Mesenchymal stem cell (in vitro differentiated cells and primary cell): ENCODE measurements around the gene SEZ6L.

ENCODE experiments used
- DNase-seq: peaks from one replicate; pipeline ENCODE4 v3.0.0-alpha.2; 2013
- H2AFZ ChIP-seq: one replicate; pipeline ENCODE4 v1.6.1; 2013; ENCODE audit warnings: low read depth, mild to moderate bottlenecking, control low read depth, inconsistent platforms, low read length, moderate library complexity
- H2AK5ac ChIP-seq: 2 replicates; pipeline ENCODE4 v1.6.1; 2013; ENCODE audit warnings: low read length, moderate library complexity, mild to moderate bottlenecking, inconsistent platforms; ENCODE audit not compliant: severe bottlenecking
- H2BK120ac ChIP-seq: one replicate; pipeline ENCODE4 v1.6.1; 2013; ENCODE audit warnings: low read depth, mild to moderate bottlenecking, inconsistent platforms, low read length, moderate library complexity
- H2BK12ac ChIP-seq, 2 experiments: one replicate each; pipeline ENCODE4 v1.6.1; 2013; ENCODE audit warnings: inconsistent platforms in 2 of 2, low read length in 2 of 2, mild to moderate bottlenecking in 2 of 2, moderate library complexity in 2 of 2, control low read depth in 1 of 2
- H2BK15ac ChIP-seq: one replicate; pipeline ENCODE4 v1.6.1; 2013; ENCODE audit warnings: mild to moderate bottlenecking, low read depth, inconsistent platforms; ENCODE audit not compliant: poor library complexity, severe bottlenecking
- H2BK5ac ChIP-seq: 2 replicates; pipeline ENCODE4 v1.6.1; 2013; ENCODE audit warnings: low read depth, mild to moderate bottlenecking, low read length, control low read depth, inconsistent platforms; ENCODE audit not compliant: poor library complexity, severe bottlenecking
- H3K14ac ChIP-seq, 2 experiments: one replicate each; pipeline ENCODE4 v1.6.1; 2013; ENCODE audit warnings: inconsistent platforms in 2 of 2, low read length in 2 of 2, control low read depth in 1 of 2, mild to moderate bottlenecking in 1 of 2, moderate library complexity in 1 of 2
- H3K18ac ChIP-seq, 2 experiments: one replicate each; pipeline ENCODE4 v1.6.1; 2013; ENCODE audit warnings: inconsistent platforms in 2 of 2, low read length in 2 of 2, control low read depth in 1 of 2, low read depth in 1 of 2, mild to moderate bottlenecking in 1 of 2
- H3K23ac ChIP-seq, 2 experiments: one replicate each; pipeline ENCODE4 v1.6.1; 2013; ENCODE audit warnings: inconsistent platforms in 2 of 2, low read length in 2 of 2, mild to moderate bottlenecking in 2 of 2, moderate library complexity in 2 of 2, control low read depth in 1 of 2
- H3K27ac ChIP-seq: 2 replicates; pipeline ENCODE4 v1.5.1; 2013; ENCODE audit warnings: mild to moderate bottlenecking, moderate library complexity, low read length, control low read depth, inconsistent platforms; ENCODE audit not compliant: poor library complexity, severe bottlenecking
- H3K27me3 ChIP-seq, 2 experiments: 2 replicates each; pipeline versions ENCODE4 v1.6.1 to v1.7.0; 2013; ENCODE audit warnings: low read length in 2 of 2, mild to moderate bottlenecking in 2 of 2, moderate library complexity in 2 of 2, control low read depth in 1 of 2, inconsistent platforms in 1 of 2; ENCODE audit not compliant: control insufficient read depth in 1 of 2, insufficient read depth in 1 of 2
- H3K36me3 ChIP-seq, 2 experiments: 2 replicates each; pipeline versions ENCODE4 v1.6.1 to v1.7.0; 2013; ENCODE audit warnings: low read length in 2 of 2, control low read depth in 1 of 2, inconsistent platforms in 1 of 2, low read depth in 1 of 2, mild to moderate bottlenecking in 1 of 2; ENCODE audit not compliant: insufficient read depth in 2 of 2, control insufficient read depth in 1 of 2
- H3K4ac ChIP-seq, 2 experiments: one replicate each; pipeline ENCODE4 v1.6.1; 2013; ENCODE audit warnings: inconsistent platforms in 2 of 2, low read length in 2 of 2, mild to moderate bottlenecking in 2 of 2, moderate library complexity in 2 of 2, control low read depth in 1 of 2, low read depth in 1 of 2
- H3K4me1 ChIP-seq: 2 replicates; pipeline ENCODE4 v1.6.1; 2013; ENCODE audit warnings: low read depth, low read length, control low read depth; ENCODE audit not compliant: control insufficient read depth, insufficient read depth
- H3K4me2 ChIP-seq: 2 replicates; pipeline ENCODE4 v1.6.1; 2013; ENCODE audit warnings: low read length, mild to moderate bottlenecking, inconsistent platforms; ENCODE audit not compliant: poor library complexity, severe bottlenecking
- H3K4me3 ChIP-seq, 2 experiments: 2 replicates each; pipeline versions ENCODE4 v1.5.1 to v1.7.0; 2013; ENCODE audit warnings: low read length in 2 of 2, mild to moderate bottlenecking in 2 of 2, control low read depth in 1 of 2, low read depth in 1 of 2; ENCODE audit not compliant: insufficient read depth in 1 of 2
- H3K79me1 ChIP-seq: replicated peaks from 2 replicates; pipeline ENCODE4 v1.6.1; 2013; ENCODE audit warnings: mild to moderate bottlenecking, control low read depth, low read length, inconsistent platforms; ENCODE audit not compliant: poor library complexity, severe bottlenecking
- H3K9ac ChIP-seq: 2 replicates; pipeline ENCODE4 v1.7.0; 2013; ENCODE audit warnings: mild to moderate bottlenecking, low read length, moderate library complexity
- H3K9me3 ChIP-seq: 2 replicates; pipeline ENCODE4 v1.7.0; 2013; ENCODE audit warnings: mild to moderate bottlenecking, low read length; ENCODE audit not compliant: control insufficient read depth
- H4K8ac ChIP-seq: one replicate; pipeline ENCODE4 v1.6.1; 2013; ENCODE audit warnings: inconsistent platforms, mild to moderate bottlenecking, low read length, moderate library complexity
- H4K91ac ChIP-seq: one replicate; pipeline ENCODE4 v1.6.1; 2013; ENCODE audit warnings: mild to moderate bottlenecking, low read length, inconsistent platforms
- WGBS: methylation state at CpG from one replicate; pipeline ENCODE4 v1.1.7; 2013; ENCODE audit warnings: mixed read lengths; 5-methylcytosine and 5-hydroxymethylcytosine counted together

SEZ6L gene

DNA sequence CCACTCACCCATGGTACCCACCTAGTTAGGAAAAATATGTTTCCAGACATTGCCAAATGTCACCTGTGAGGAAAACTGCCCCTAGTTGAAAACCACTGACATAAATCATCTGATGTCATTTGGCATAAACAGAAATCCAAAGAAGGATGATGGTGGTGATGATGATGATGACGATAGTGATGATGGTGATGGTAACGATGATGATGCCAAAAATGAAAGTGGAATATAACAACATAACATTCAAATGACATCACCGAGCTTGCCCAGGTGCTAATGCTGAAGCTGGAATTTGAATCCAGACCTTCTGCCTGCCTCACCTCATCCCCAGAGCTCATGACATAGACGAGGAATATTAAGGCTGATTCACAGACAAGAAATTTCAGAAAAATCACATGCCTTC, 167.5 kb downstream of the SEZ6L start:
- Histone ChIP-seq H3K79me1 (no peaks in the 10 kb centered on the region), H3K36me3 (no peaks in the 10 kb centered on the region), H2BK5ac (no peak overlapping the region), H3K14ac (no peak overlapping the region), H4K91ac (no peak overlapping the region), H3K18ac (no peak overlapping the region), H3K9me3 (no peaks in the 10 kb centered on the region), H3K9ac (no peak overlapping the region), H2AK5ac (no peak overlapping the region), H2BK120ac (no peak overlapping the region), H2AFZ (no peak overlapping the region), H3K4ac (no peak overlapping the region), H2BK15ac (no peak overlapping the region), H3K23ac (no peak overlapping the region), H3K4me3 (no peak overlapping the region), H2BK12ac (no peak overlapping the region), H3K4me2 (no peak overlapping the region), H3K4me1 (no peaks in the 10 kb centered on the region), H3K27ac (no peak overlapping the region), H4K8ac (no peak overlapping the region), H3K27me3 (peaks cover 41 to 79% of the 10 kb centered on the region in 2 experiments)
- DNase-seq: no peak
- WGBS: 50% methylated on average over 3 of the region's 4 CpGs

DNA sequence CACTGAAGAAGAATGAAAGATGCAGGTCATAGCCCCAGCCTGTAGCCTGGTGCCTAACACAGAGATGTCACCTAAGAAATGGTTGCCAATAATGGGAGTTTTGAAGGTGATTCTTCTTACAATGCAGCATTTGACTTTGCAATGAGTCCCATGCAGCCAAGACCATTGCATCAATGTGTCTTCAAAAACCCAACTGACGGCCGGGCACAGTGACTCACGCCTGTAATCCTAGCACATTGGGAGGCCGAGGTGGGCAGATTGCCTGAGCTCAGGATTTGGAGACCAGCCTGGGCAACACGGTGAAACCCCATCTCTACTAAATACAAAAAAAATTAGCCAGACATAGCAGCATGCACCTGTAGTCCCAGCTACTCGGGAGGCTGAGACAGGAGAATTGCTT, 170.5 kb downstream of the SEZ6L start:
- Histone ChIP-seq H3K4me1 (no peaks in the 10 kb centered on the region), H2BK15ac (no peak overlapping the region), H2BK5ac (no peak overlapping the region), H4K91ac (no peak overlapping the region), H2AK5ac (no peak overlapping the region), H3K9ac (no peak overlapping the region), H3K14ac (no peak overlapping the region), H3K27ac (no peak overlapping the region), H3K4me2 (no peak overlapping the region), H3K18ac (no peak overlapping the region), H3K27me3 (peaks cover 38 to 64% of the 10 kb centered on the region in 2 experiments), H3K4ac (no peak overlapping the region), H3K23ac (no peak overlapping the region), H4K8ac (no peak overlapping the region), H3K9me3 (no peaks in the 10 kb centered on the region), H3K36me3 (no peaks in the 10 kb centered on the region), H2BK12ac (no peak overlapping the region), H2BK120ac (no peak overlapping the region), H2AFZ (no peak overlapping the region), H3K79me1 (no peaks in the 10 kb centered on the region), H3K4me3 (no peak overlapping the region)
- 71% methylated on average over 6 of the region's 6 CpGs for WGBS
- no peak for DNase-seq

DNA sequence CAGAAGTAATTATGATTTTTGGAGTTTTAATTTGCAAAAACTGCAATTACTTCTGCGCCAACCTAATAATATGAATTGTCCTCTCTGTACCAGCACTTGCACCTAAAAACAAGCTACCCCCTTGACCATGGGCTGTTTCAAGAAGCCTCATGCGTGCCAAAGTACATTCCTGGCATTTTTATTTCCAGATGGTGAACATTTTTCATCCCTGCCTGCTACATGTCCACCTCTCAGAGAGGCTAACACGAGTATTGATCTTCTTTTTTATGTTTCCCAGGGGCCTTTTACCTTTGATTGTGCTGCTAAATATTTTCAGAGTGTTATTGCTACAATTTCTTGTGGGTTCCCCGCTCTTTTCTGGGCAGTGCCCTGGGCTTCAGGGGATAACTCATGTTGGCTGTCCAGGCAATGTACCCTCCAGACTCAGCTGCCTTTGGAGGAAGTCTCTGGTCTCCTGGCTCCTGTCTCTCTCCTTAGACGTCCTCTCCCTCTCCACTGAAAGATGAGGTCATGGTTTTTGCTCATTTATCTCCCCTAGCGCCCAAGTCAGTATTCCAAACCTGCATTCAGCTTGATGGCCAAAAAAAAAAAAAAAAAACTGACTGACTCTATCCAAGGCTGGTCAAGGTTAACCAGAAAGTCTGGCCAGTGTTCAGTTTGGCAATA, 173.6 kb downstream of the SEZ6L start:
- H3K4ac ChIP-seq: no peak overlapping the region
- H2AFZ ChIP-seq: no peak overlapping the region
- peaks cover 3% of the 10 kb centered on the region for H3K9me3 ChIP-seq
- H3K4me1 ChIP-seq: no peaks in the 10 kb centered on the region
- no peak overlapping the region for H2BK5ac ChIP-seq
- no peak overlapping the region for H2BK12ac ChIP-seq
- no peak for DNase-seq
- no peak overlapping the region for H3K9ac ChIP-seq
- no peak overlapping the region for H3K4me3 ChIP-seq
- H3K27ac ChIP-seq: no peak overlapping the region
- H2AK5ac ChIP-seq: no peak overlapping the region
- H4K91ac ChIP-seq: no peak overlapping the region
- 45% methylated on average over 6 of the region's 6 CpGs for WGBS
- no peak overlapping the region for H3K4me2 ChIP-seq
- no peak overlapping the region for H3K14ac ChIP-seq
- no peaks in the 10 kb centered on the region for H3K36me3 ChIP-seq
- H3K27me3 ChIP-seq: peaks cover 26 to 33% of the 10 kb centered on the region in 2 experiments
- H2BK120ac ChIP-seq: no peak overlapping the region
- H4K8ac ChIP-seq: no peak overlapping the region
- no peaks in the 10 kb centered on the region for H3K79me1 ChIP-seq
- no peak overlapping the region for H3K23ac ChIP-seq
- H3K18ac ChIP-seq: no peak overlapping the region
- H2BK15ac ChIP-seq: no peak overlapping the region

DNA sequence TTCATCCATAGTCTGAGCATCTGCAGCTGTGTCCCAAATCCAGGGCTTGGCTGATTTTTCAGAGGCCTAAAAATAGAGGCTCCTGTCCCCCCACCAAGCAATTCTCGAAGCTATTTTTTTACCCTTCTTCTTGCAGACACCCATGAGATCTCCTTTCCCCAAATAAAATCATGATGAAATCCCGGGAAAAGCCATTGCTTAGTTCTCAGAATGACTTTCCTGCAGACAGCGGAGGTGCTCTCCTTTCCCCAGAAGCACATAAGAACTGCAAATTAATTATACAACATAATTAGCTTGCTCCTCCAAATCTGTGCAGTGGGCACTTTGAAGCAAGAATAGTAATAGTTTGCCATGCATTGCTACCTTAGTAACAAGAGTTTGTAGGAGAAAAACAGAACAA, 176.2 kb downstream of the SEZ6L start:
- H3K27ac ChIP-seq: no peak overlapping the region
- H3K9ac ChIP-seq: no peak overlapping the region
- H3K9me3 ChIP-seq: peaks cover 3% of the 10 kb centered on the region
- H2BK5ac ChIP-seq: no peak overlapping the region
- H3K14ac ChIP-seq: no peak overlapping the region
- no peak overlapping the region for H2AFZ ChIP-seq
- 53% methylated on average over 3 of the region's 3 CpGs for WGBS
- H3K27me3 ChIP-seq: peaks cover 22 to 25% of the 10 kb centered on the region in 2 experiments
- H4K91ac ChIP-seq: no peak overlapping the region
- no peak overlapping the region for H2BK15ac ChIP-seq
- no peaks in the 10 kb centered on the region for H3K36me3 ChIP-seq
- no peak overlapping the region for H3K18ac ChIP-seq
- H2BK120ac ChIP-seq: no peak overlapping the region
- no peak overlapping the region for H2AK5ac ChIP-seq
- H3K79me1 ChIP-seq: no peaks in the 10 kb centered on the region
- H2BK12ac ChIP-seq: no peak overlapping the region
- H3K23ac ChIP-seq: no peak overlapping the region
- H3K4me2 ChIP-seq: no peak overlapping the region
- no peak overlapping the region for H3K4ac ChIP-seq
- no peak for DNase-seq
- H3K4me3 ChIP-seq: no peak overlapping the region
- H3K4me1 ChIP-seq: no peaks in the 10 kb centered on the region
- no peak overlapping the region for H4K8ac ChIP-seq
